Liver (tissue), 9 donors: ENCODE data around the gene ADAMTS2. TPM values are rescaled to one million over a fixed set of nuclear protein-coding genes. Genes with fewer than 3 reads are reported as not detected.

ENCODE experiments used
- DNase-seq: peaks from one replicate; pipeline ENCODE4 v3.0.0-alpha.2; 2017; ENCODE audit warnings: low spot score
- H3K27ac ChIP-seq, 2 donors: one replicate each; pipeline ENCODE4 v1.7.0; 2013; ENCODE audit warnings: inconsistent platforms in 2 of 2, low read length in 2 of 2, control low read depth in 1 of 2, low read depth in 1 of 2, mild to moderate bottlenecking in 1 of 2
- H3K27me3 ChIP-seq, 4 donors: one replicate each; pipeline versions ENCODE4 v1.6.1 to v1.7.0; 2013; ENCODE audit warnings: low read length in 3 of 4, inconsistent platforms in 1 of 4, mild to moderate bottlenecking in 1 of 4, moderate library complexity in 1 of 4; ENCODE audit not compliant: control insufficient read depth in 4 of 4, insufficient read depth in 4 of 4
- H3K36me3 ChIP-seq, 4 donors: one replicate each; pipeline versions ENCODE4 v1.6.1 to v1.7.0; 2013; ENCODE audit warnings: low read length in 3 of 4, mild to moderate bottlenecking in 3 of 4, low read depth in 1 of 4, moderate library complexity in 1 of 4; ENCODE audit not compliant: control insufficient read depth in 4 of 4, insufficient read depth in 3 of 4
- H3K4me1 ChIP-seq, 4 donors: one replicate each; pipeline versions ENCODE4 v1.6.1 to v1.7.0; 2013; ENCODE audit warnings: low read length in 3 of 4, mild to moderate bottlenecking in 3 of 4, moderate library complexity in 1 of 4; ENCODE audit not compliant: control insufficient read depth in 4 of 4, insufficient read depth in 4 of 4
- H3K4me3 ChIP-seq, 3 donors: one replicate each; pipeline versions ENCODE4 v1.6.1 to v1.7.0; 2013; ENCODE audit warnings: low read length in 3 of 3, control low read depth in 1 of 3, low read depth in 1 of 3, mild to moderate bottlenecking in 1 of 3
- H3K9ac ChIP-seq, 2 donors: one replicate each; pipeline ENCODE4 v1.7.0; 2013; ENCODE audit warnings: low read length in 2 of 2, mild to moderate bottlenecking in 2 of 2, moderate library complexity in 2 of 2, control low read depth in 1 of 2, low read depth in 1 of 2
- H3K9me3 ChIP-seq, 4 donors: one replicate each; pipeline versions ENCODE4 v1.6.1 to v1.7.0; 2013; ENCODE audit warnings: low read length in 3 of 4; ENCODE audit not compliant: control insufficient read depth in 4 of 4
- ATF3 ChIP-seq: IDR thresholded peaks from 2 replicates; pipeline ENCODE4 v1.6.1; 2016; ENCODE audit warnings: antibody characterized with exemption
- FOXA1 ChIP-seq: IDR thresholded peaks from 2 replicates; pipeline ENCODE4 v1.6.1; 2016; ENCODE audit warnings: antibody characterized with exemption
- FOXA2 ChIP-seq: IDR thresholded peaks from 2 replicates; pipeline ENCODE4 v1.6.1; 2016; ENCODE audit warnings: antibody characterized with exemption
- HNF4A ChIP-seq, 2 donors: conservative IDR thresholded peaks; 2 replicates each; pipeline ENCODE4 v1.6.1; 2016; ENCODE audit warnings: antibody characterized with exemption in 2 of 2, mild to moderate bottlenecking in 2 of 2
- JUND ChIP-seq, 2 donors: IDR thresholded peaks; 2 replicates each; pipeline ENCODE4 v1.6.1; 2016; ENCODE audit warnings: antibody characterized with exemption in 2 of 2
- MAX ChIP-seq: IDR thresholded peaks from 2 replicates; pipeline ENCODE4 v1.6.1; 2016; ENCODE audit warnings: antibody characterized with exemption
- NR2F2 ChIP-seq: IDR thresholded peaks from 2 replicates; pipeline ENCODE4 v1.6.1; 2016; ENCODE audit warnings: antibody characterized with exemption
- RAD21 ChIP-seq, 2 donors: IDR thresholded peaks; 2 replicates each; pipeline ENCODE4 v1.6.1; 2016; ENCODE audit warnings: antibody characterized with exemption in 2 of 2, mild to moderate bottlenecking in 2 of 2
- ZBTB33 ChIP-seq: IDR thresholded peaks from 2 replicates; pipeline ENCODE4 v1.6.1; 2016; ENCODE audit warnings: antibody characterized with exemption
- WGBS: extraction: QIAGEN DNeasy Blood & Tissue Kit; methylation state at CpG from one replicate; pipeline ENCODE4 v1.1.7; 2013; 5-methylcytosine and 5-hydroxymethylcytosine counted together
- polyA plus RNA-seq, 2 donors: library from polyadenylated mRNA; stranded (reverse) in 1 of 2; unstranded in 1 of 2; fragments of 200-250 nt in 1 of 2; fragments of >200 nt in 1 of 2; fragmentation: Nextera tagmentation in 1 of 2; extraction: Ambion mirVana in 1 of 2; gene quantifications; one replicate each; pipeline versions ENCODE4 v1.2.1 to v1.2.3, GENCODE V29; 2013 to 2015
- total RNA-seq, 2 donors: library from RNA; depleted of rRNA; stranded (reverse); fragments of >200 nt; gene quantifications; one replicate each; pipeline ENCODE4 v1.2.3, GENCODE V29; 2014
- TF ChIP-seq, protein P1 (sequence below): IDR thresholded peaks from 2 replicates; pipeline ENCODE4 v1.6.1; 2016; ENCODE audit warnings: antibody characterized with exemption, mild to moderate bottlenecking
- donor health status: healthy.
- donor health status: healthy.
- donor health status: healthy.
- donor health status: healthy.
- donor health status: healthy.

ADAMTS2 gene
- total and polyA plus RNA-seq, 4 donors, result 2.7 to 24.3 (median 12.0) TPM

DNA sequence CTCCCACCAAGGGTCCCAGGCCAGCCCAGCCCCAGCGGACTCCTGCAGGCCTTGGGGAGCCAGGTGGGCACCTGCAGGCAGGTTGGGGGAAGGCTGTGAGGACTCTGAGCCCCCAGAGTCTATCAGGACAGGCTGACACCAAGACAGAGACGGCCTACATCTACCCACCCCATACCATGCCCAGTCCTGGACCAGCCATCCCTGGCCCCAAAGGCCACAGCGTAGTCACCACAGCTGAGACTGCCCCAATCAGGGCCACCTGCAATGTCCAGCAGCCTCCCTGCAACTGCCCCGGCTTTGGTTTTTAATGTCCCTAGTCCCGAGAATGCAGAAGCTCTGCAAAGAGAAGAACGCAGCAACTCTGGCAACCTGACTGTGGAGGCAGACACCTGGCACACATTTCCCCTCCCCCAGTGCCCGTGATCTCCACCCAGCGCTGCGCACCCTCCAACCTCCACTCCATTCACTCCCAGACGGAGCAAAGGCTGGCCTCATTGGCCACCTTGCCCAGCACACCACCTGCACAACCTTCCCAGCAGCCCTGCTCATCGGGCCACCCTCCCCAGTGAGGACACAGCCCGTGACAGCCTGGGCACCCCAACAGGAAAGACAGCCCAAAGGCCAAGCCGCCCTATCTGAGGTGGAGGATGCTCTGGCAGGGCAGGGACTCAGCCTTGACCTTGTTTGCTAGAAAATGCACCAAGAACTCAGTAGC is 14.9 kb downstream of the ADAMTS2 start:
- TF ChIP-seq MAX (no peak), ATF3 (no peak), RAD21 (IDR thresholded peaks at IDR 0.05) (no peak), HNF4A (conservative IDR thresholded peaks at IDR 0.05) (no peak), NR2F2 (no peak), FOXA1 (no peak), FOXA2 (no peak), JUND (IDR thresholded peaks at IDR 0.05) (no peak)
- TF ChIP-seq, protein P1, sequence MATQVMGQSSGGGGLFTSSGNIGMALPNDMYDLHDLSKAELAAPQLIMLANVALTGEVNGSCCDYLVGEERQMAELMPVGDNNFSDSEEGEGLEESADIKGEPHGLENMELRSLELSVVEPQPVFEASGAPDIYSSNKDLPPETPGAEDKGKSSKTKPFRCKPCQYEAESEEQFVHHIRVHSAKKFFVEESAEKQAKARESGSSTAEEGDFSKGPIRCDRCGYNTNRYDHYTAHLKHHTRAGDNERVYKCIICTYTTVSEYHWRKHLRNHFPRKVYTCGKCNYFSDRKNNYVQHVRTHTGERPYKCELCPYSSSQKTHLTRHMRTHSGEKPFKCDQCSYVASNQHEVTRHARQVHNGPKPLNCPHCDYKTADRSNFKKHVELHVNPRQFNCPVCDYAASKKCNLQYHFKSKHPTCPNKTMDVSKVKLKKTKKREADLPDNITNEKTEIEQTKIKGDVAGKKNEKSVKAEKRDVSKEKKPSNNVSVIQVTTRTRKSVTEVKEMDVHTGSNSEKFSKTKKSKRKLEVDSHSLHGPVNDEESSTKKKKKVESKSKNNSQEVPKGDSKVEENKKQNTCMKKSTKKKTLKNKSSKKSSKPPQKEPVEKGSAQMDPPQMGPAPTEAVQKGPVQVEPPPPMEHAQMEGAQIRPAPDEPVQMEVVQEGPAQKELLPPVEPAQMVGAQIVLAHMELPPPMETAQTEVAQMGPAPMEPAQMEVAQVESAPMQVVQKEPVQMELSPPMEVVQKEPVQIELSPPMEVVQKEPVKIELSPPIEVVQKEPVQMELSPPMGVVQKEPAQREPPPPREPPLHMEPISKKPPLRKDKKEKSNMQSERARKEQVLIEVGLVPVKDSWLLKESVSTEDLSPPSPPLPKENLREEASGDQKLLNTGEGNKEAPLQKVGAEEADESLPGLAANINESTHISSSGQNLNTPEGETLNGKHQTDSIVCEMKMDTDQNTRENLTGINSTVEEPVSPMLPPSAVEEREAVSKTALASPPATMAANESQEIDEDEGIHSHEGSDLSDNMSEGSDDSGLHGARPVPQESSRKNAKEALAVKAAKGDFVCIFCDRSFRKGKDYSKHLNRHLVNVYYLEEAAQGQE, result no peak
- DNase-seq, result no peak
- no peaks in the 10 kb centered on the region for H3K4me1 ChIP-seq
- H3K36me3 ChIP-seq, result no peaks in the 10 kb centered on the region
- no peaks in the 10 kb centered on the region for H3K27me3 ChIP-seq
- no peaks in the 10 kb centered on the region for H3K9me3 ChIP-seq
- no peak overlapping the region for H3K4me3 ChIP-seq
- H3K27ac ChIP-seq, result no peak overlapping the region
- H3K9ac ChIP-seq, result no peak overlapping the region
- 77% methylated on average over 13 of the region's 13 CpGs for WGBS

DNA sequence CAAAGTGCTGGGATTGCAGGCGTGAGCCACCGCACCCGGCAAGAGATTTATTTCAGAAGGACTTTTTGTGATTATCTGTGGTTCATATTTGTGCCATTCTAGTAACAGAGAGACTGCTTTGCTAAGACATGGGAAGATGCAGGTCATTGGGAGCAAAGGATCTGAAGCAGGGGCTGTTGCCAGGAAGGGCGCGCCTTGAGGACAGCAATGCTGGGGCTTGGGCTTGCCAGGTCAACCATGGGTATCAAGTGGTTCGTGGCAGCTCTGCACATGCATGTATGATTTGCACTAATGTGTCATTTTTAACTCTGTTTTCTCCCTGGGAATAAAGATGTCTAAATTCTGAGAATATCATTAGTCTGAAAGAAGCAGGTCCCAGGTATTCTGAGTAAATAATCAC is 17.0 kb downstream of the ADAMTS2 start:
- 89% methylated on average over 6 of the region's 6 CpGs for WGBS
- Histone ChIP-seq H3K9me3 (no peaks in the 10 kb centered on the region), H3K27ac (no peak overlapping the region), H3K36me3 (no peaks in the 10 kb centered on the region), H3K4me3 (no peak overlapping the region), H3K9ac (no peak overlapping the region), H3K27me3 (no peaks in the 10 kb centered on the region), H3K4me1 (no peaks in the 10 kb centered on the region)
- no peak for TF ChIP-seq ZBTB33
- no peak for TF ChIP-seq FOXA2
- TF ChIP-seq, protein P1, result no peak
- TF ChIP-seq FOXA1, result no peak
- TF ChIP-seq HNF4A (conservative IDR thresholded peaks at IDR 0.05), result no peak
- no peak for DNase-seq
